Muscle layer of colon (tissue), 2 donors: Measurements from ENCODE around the gene MYL4.

Source experiments
- H3K27ac ChIP-seq: one replicate; pipeline ENCODE4 v1.7.0; 2013; ENCODE audit warnings: low read depth, mild to moderate bottlenecking, low read length, moderate library complexity
- H3K27me3 ChIP-seq, 2 donors: one replicate each; pipeline ENCODE4 v1.7.0; 2013; ENCODE audit warnings: low read length in 2 of 2, mild to moderate bottlenecking in 2 of 2; ENCODE audit not compliant: insufficient read depth in 2 of 2, control insufficient read depth in 1 of 2
- H3K36me3 ChIP-seq: one replicate; pipeline ENCODE4 v1.7.0; 2013; ENCODE audit warnings: mild to moderate bottlenecking, low read length; ENCODE audit not compliant: insufficient read depth
- H3K4me1 ChIP-seq: one replicate; pipeline ENCODE4 v1.7.0; 2013; ENCODE audit warnings: mild to moderate bottlenecking, low read length; ENCODE audit not compliant: insufficient read depth
- H3K4me3 ChIP-seq, 2 donors: one replicate each; pipeline ENCODE4 v1.7.0; 2013; ENCODE audit warnings: low read length in 2 of 2, low read depth in 1 of 2, mild to moderate bottlenecking in 1 of 2, moderate library complexity in 1 of 2
- H3K9ac ChIP-seq: one replicate; pipeline ENCODE4 v1.7.0; 2013; ENCODE audit warnings: low read length
- H3K9me3 ChIP-seq: one replicate; pipeline ENCODE4 v1.7.0; 2013; ENCODE audit warnings: mild to moderate bottlenecking, low read length
- donor health status: abdominal sarcoma.
- donor health status: Adenocarcinoma of cecum.

Gene MYL4

DNA sequence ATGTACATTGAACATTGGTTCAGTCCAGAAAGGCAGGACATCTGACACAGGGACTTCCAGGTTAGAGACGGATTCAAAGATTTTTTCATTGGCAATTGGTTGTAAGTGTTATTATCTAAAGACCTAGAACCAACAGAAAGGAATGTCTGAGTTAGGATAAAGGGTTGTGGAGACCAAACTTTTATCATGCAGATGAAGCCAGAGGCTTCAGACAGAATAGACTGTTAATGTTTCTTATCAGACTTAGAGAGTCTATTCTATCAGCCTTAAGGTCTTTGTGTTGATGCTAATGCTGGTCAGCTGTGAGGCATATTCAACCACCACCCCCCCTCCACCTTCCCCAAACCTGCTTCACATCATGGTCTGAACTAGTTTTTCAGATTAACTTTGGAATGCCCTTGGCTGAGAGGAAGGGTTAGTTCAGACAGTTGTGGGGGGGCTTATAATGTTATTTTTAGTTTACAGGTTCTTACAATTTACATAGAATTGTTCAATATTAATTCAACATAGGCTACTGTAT, 42.3 kb downstream of the MYL4 start:
- Histone ChIP-seq H3K27ac (no peak overlapping the region), H3K27me3 (no peaks in the 10 kb centered on the region), H3K4me3 (no peak overlapping the region), H3K36me3 (no peaks in the 10 kb centered on the region), H3K9me3 (no peaks in the 10 kb centered on the region), H3K9ac (no peak overlapping the region), H3K4me1 (peaks cover 10% of the 10 kb centered on the region)

DNA sequence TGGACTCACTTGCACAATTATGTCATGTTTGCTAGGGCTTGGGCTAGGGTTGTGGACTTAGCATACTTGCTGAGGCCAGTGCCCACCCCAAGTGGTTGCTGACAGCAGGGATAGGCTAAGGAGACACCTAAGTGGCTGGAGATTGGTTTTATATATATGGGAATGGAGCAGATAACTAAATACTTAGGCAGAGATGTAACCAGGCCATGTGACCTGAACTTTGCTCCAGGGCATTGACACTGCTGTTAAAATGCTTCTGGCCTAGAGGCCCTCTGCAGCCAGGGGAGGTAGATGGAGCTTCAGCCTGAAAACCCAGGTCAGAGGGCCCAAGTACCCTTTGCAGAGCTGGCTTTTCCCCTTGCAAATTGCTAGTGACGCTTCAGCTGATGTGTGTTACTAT, 43.1 kb downstream of the MYL4 start:
- no peak overlapping the region for H3K4me3 ChIP-seq
- H3K9ac ChIP-seq: no peak overlapping the region
- no peak overlapping the region for H3K27ac ChIP-seq
- peaks cover 18% of the 10 kb centered on the region for H3K4me1 ChIP-seq
- H3K36me3 ChIP-seq: no peaks in the 10 kb centered on the region
- no peaks in the 10 kb centered on the region for H3K9me3 ChIP-seq
- no peaks in the 10 kb centered on the region for H3K27me3 ChIP-seq

DNA sequence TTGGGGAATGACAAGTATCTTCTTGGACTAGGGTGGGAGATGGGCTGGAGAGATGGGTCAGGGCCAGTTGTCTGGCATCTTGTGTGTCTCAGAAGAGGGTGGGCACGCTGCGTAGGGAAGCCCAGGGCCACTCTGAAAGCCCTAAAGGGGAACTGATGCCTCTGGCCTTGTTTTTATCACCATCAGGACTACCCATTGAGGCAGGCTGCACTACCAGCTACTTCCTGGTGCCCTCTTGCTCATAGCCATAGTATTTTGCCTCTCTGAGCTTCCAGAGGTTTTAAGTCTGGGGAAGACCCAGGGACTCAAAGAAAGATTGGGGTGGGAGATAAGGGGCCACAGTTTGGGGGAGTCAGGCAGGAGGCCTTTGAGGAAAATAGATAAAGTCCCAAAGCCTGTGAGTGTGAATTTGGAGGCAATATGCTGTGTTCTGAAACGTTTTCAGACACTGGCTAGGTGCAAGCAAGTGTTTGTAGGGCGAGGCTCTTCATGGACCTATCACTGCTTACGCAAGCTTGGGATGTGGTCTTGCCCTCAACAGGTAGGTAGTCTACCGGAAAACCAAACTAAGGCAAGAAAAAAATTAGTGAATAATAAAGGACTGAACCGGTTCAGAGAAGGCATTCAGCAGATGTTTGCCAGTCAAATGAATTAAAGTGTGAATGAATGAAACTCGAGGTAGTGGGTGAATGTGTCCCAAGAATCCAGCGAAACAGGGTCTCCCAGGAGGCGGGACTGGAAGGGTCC, 43.8 kb downstream of the MYL4 start:
- Histone ChIP-seq H3K4me1 (peaks cover 25% of the 10 kb centered on the region), H3K27ac (peak overlapping the region; percentile 93), H3K9ac (peak overlapping the region; percentile 61)

DNA sequence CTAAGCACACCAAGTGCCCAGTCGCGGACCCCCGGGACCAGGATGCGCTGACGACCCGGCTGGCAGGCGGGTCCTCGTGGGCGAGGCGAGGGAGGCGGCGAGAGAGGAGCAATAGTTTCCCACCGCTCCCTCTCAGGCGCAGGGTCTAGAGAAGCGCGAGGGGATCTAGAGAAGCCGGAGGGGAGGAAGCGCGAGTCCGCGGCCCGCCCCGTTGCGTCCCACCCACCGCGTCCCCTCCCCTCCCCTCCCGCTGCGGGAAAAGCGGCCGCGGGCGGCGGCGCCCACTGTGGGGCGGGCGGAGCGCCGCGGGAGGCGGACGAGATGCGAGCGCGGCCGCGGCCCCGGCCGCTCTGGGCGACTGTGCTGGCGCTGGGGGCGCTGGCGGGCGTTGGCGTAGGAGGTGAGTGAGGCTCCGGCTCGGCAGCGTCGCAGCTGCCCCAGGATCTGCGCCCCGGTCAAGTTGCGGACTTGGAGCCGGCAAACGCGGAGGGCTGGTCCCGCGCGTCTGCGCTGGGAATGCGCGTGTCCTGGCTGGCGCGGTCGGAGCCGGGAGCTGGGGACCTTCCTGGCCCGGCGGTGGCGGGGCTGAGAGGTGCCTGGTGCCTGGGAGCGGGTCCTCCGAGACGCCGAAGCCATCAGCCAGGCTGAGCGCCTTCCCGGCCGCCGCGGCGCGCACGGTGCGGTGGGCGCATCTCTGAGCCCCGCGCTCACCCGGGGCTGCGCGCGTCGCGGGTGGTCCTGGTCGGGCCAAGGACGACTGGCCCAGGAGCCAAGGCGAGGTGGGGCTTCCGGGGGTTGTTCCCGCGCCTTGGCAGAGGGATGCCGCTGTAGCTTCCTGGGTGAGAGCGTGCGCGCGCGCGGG, 44.6 kb downstream of the MYL4 start, which contains the start of gene ITGB3:
Gene ITGB3, plus strand, starts transcription at position 287 of the 862 bp plus-strand sequence. Its CDS starts 35 bp downstream, at position 322.
- Histone ChIP-seq H3K27ac (peak within 1 kb of the TSS; percentile 93), H3K27me3 (no peaks in the 10 kb centered on the region), H3K36me3 (no peaks in the 10 kb centered on the region), H3K9me3 (no peaks in the 10 kb centered on the region), H3K4me1 (peaks cover 28% of the 10 kb centered on the region), H3K9ac (peak within 1 kb of the TSS; percentile 91), H3K4me3 (peak within 1 kb of the TSS; percentile 93 to 96)

More for the DNA sequence above, 43.8 kb downstream of the MYL4 start:
- H3K27me3 ChIP-seq: no peaks in the 10 kb centered on the region
- no peaks in the 10 kb centered on the region for H3K36me3 ChIP-seq
- H3K4me3 ChIP-seq: peak overlapping the region; percentile 41 to 93
- no peaks in the 10 kb centered on the region for H3K9me3 ChIP-seq

DNA sequence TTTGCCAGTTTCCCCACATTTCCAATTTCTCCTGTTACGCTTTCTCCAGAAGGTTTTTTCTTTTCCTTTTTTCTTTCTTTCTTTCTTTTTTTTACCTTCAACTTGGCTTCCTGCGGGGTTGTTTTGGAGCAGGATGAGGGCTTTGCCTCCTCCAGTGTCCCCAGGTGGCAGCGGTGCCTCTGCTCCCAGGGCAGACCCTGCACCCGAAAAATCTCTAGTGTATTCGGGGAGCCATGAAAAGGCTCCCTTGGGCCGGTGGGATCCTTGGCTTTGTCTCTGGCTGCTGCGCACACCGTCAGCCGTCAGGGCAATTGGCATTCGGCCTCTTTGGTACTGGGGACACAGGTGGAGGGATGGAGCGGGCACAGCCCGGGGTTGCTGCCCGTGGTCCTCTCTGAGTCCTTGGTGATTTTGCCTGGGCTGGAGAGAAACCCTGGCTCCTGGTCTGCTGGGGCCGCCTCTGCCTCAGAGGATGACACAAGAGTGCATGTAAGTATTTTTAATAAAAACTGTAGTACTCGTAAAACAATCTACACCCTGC, 45.3 kb downstream of the MYL4 start:
- peak overlapping the region; percentile 93 for H3K27ac ChIP-seq
- peak overlapping the region; percentile 91 for H3K9ac ChIP-seq
- no peaks in the 10 kb centered on the region for H3K27me3 ChIP-seq

DNA sequence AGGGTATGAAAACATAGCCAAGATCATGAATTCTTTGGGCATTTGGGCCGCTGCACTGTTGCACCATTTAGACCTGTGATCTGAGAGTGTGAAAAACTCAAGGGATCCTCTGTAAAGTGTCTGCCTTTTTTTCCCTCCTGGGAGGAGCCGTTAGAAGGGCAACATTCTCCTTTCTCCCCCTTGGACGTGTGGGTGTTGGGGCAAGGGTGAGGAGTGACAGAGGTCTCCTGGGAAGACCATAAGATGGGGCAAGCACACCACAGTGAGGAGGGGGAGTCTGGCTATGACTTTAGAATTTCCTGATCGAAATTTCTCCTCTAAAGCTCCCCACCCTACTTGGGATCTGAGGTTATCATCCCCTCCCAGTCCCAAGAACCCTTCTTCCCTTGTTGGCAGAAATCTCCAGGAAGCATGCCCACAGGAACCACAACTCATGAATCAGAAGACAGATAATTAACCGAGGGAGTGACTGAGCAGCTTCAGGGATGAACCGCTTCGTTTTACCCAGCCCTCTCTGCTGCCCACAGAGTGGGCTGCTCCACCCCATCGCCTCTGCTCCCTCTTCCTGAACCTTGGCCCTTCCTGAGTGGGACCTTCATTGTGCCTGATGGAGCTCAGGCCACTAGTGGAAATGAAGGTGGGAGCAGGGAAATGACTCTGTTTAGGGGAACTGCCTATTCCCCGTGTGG, 48.6 kb downstream of the MYL4 start:
- no peaks in the 10 kb centered on the region for H3K27me3 ChIP-seq
- peak overlapping the region; percentile 32 for H3K27ac ChIP-seq

More for the DNA sequence above, 45.3 kb downstream of the MYL4 start:
- H3K36me3 ChIP-seq: no peaks in the 10 kb centered on the region
- H3K9me3 ChIP-seq: no peaks in the 10 kb centered on the region
- H3K4me1 ChIP-seq: peaks cover 28% of the 10 kb centered on the region
- peak overlapping the region; percentile 93 to 96 for H3K4me3 ChIP-seq

DNA sequence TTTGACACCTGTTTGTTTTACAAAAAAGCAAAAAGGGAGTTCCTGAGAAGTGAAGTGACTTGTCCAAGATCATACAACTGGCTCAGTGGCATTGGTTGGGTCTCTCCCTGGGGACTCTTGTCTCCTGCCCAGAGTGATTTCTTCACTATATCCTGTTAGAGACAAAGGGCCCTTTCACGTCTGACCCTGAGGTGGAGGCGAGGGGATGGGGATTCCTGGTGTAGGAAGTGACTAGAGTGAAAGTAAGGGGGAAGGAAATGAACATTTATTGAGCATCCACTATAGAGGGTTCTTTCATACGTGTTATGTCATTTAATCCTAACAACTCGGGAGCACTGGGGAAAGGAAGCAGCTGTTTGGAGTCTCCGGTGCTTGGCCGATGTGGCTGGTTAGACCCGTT, 53.4 kb downstream of the MYL4 start:
- peaks cover 49% of the 10 kb centered on the region for H3K4me1 ChIP-seq
- H3K27ac ChIP-seq: no peak overlapping the region
- H3K9ac ChIP-seq: no peak overlapping the region
- H3K36me3 ChIP-seq: no peaks in the 10 kb centered on the region
- no peaks in the 10 kb centered on the region for H3K9me3 ChIP-seq
- H3K4me3 ChIP-seq: no peak overlapping the region
- no peaks in the 10 kb centered on the region for H3K27me3 ChIP-seq

More for the DNA sequence above, 48.6 kb downstream of the MYL4 start:
- peaks cover 36% of the 10 kb centered on the region for H3K4me1 ChIP-seq
- H3K9ac ChIP-seq: no peak overlapping the region
- H3K4me3 ChIP-seq: peak overlapping the region; percentile 8 to 14
- no peaks in the 10 kb centered on the region for H3K36me3 ChIP-seq
- no peaks in the 10 kb centered on the region for H3K9me3 ChIP-seq

DNA sequence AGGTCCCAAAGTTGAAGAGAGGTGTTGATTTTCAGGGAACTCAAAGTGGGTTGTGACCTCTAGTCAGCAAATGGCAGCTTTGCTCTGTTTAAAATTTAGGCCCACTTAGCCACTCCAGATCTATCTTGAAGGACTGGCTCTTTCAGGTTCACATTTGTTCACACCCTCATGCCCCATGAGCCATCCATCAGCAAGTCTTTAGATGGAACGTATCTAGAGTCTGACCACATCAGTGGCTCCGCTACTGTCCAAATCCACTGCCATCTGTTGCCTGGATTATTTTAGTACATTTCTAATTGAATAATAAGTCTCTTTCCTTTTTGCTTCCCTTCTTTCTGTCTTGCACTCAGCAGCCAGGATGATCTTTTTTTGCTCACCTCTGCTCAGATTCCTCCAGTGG, 55.0 kb downstream of the MYL4 start:
- H3K9ac ChIP-seq: no peak overlapping the region
- no peak overlapping the region for H3K27ac ChIP-seq
- peaks cover 43% of the 10 kb centered on the region for H3K4me1 ChIP-seq
- no peak overlapping the region for H3K4me3 ChIP-seq
- H3K9me3 ChIP-seq: no peaks in the 10 kb centered on the region
- no peaks in the 10 kb centered on the region for H3K27me3 ChIP-seq
- no peaks in the 10 kb centered on the region for H3K36me3 ChIP-seq

DNA sequence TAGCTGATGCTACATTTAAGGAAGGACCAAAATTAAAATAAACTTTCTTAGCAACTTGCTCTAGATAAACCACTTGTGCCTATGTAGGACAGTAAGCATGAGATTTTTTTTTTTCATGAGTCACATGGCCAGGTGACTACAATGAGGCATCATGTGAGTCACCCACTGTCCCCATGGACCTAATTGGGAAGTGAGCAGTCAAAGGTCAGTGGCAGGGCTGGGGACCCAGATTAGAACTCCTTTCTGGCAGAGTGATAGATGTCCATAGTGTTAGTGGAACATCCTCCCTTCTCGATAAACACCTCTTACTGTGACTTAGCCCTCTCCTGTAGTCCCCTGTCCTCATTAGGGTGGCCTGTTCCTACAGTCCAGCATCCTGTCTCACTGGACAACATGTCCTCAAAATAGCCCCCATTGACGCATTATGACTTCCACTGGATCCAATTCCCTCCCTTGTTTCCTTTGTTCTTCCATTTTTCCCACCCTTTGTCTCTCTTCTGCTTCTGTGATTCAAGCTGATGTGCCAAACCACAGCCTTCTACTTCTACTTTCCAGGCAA, 56.9 kb downstream of the MYL4 start:
- Histone ChIP-seq H3K27me3 (no peaks in the 10 kb centered on the region), H3K36me3 (no peaks in the 10 kb centered on the region), H3K9me3 (no peaks in the 10 kb centered on the region), H3K9ac (no peak overlapping the region), H3K4me1 (peaks cover 50% of the 10 kb centered on the region), H3K27ac (peak overlapping the region; percentile 7), H3K4me3 (no peak overlapping the region)

DNA sequence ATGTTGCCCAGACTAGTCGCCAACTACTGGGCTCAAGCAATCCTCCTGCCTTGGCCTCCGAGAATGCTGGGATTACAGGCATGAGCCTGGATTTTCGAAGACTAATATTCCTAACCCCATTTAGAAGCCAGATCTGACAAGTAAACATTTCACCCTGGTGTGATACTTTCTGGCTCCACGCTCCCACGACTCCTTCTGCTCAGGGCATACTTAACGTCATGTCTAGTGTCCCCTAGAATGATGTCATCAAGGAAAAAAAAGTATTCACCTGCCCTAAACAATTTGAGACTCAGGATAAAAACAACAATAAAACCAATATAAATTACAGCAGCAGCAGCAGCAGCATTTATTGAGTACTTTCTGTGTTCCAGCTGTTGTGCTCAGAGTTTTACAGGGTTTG, 57.6 kb downstream of the MYL4 start:
- no peaks in the 10 kb centered on the region for H3K9me3 ChIP-seq
- peaks cover 50% of the 10 kb centered on the region for H3K4me1 ChIP-seq
- no peak overlapping the region for H3K27ac ChIP-seq

More for the DNA sequence above, 57.6 kb downstream of the MYL4 start:
- Histone ChIP-seq H3K4me3 (no peak overlapping the region), H3K36me3 (no peaks in the 10 kb centered on the region), H3K27me3 (no peaks in the 10 kb centered on the region), H3K9ac (no peak overlapping the region)
